ENCODE measurements around the gene TACC2. TPM values are rescaled to one million over a fixed set of nuclear protein-coding genes. Genes with fewer than 3 reads are reported as not detected.
A peak's percentile ranks its signal among the peaks of the same experiment; 100 is the strongest.

The TACC2 gene
- total RNA-seq, 1 donor from 2014 or later, result 71.2 TPM

DNA sequence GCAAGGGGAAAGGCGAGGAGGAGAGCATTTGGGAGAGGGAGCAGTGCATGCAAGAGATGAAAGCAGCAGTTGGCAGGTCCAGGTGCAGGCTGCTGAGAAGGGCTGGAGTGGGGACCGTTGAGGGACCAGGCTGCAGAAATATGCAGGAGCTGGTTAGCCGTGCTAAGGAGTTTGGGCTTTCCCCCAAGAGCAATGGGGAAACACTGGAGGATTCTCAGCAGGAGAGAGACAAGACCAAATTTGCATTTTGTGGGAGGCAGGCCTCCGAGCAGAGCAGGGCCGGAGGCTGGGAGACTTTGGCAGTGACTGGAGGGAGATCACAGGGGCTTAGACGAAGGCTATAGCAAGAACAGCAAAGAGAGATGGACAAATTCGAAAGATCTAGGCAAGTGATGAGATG lies 293.9 kb downstream of the TACC2 start:
- peaks cover 12% of the 10 kb centered on the region for H3K4me1 Mint-ChIP-seq (ENCODE audit: unreplicated experiment)

DNA sequence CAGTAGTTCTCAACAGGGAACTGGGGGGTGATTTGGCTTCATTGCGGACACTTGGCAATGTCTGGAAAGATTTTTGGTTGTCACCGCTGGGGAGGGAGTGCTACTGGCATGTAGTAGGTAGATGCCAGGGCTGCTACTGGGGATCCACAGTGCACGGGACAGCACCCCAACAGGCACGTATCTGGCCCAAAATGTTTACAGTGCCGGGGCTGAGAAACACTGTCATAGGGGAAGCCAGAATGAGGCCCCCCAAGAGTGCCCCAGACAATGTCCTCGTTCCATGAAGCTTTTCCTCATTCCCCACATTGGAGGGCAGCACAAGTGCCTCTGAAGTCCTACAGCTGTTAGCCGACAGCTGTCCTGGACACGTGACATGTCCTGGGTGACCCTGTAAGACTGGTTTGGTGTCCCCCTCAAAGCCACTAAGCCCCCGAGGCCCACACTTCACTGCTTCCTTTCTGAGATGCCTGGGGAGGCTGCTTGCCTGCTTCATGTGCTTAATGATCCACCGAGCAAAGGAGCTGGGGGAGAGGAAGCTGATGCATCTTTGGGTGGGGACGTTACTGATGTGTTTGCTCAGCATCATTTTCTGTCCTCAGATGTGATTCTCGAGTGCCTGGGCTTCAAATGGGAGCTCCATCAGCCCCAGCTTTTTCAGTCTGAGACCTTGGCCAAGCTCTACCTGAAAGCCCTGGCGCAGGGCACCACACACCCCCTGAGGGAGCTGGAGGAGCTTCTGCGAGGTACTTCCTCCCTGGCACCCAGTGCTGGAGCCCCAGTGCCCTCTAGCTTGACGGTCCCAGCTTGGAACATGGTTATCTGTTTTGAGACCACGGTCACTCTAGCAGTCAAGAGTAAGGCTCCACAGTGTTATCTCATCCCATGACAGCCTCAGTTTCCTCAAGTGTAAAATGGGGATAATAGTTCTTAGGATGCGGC lies 296.8 kb downstream of the TACC2 start:
- Mint-ChIP-seq H3K27ac (no peak overlapping the region), H3K36me3 (no peaks in the 10 kb centered on the region), H3K4me1 (ENCODE audit: unreplicated experiment) (peaks cover 10% of the 10 kb centered on the region), H3K4me3 (no peak overlapping the region), H3K27me3 (peaks cover 3% of the 10 kb centered on the region), H3K9me3 (no peaks in the 10 kb centered on the region)
- no peak for DNase-seq (ENCODE audit: extremely low spot score, unreplicated experiment)
- TF ChIP-seq, protein P1, sequence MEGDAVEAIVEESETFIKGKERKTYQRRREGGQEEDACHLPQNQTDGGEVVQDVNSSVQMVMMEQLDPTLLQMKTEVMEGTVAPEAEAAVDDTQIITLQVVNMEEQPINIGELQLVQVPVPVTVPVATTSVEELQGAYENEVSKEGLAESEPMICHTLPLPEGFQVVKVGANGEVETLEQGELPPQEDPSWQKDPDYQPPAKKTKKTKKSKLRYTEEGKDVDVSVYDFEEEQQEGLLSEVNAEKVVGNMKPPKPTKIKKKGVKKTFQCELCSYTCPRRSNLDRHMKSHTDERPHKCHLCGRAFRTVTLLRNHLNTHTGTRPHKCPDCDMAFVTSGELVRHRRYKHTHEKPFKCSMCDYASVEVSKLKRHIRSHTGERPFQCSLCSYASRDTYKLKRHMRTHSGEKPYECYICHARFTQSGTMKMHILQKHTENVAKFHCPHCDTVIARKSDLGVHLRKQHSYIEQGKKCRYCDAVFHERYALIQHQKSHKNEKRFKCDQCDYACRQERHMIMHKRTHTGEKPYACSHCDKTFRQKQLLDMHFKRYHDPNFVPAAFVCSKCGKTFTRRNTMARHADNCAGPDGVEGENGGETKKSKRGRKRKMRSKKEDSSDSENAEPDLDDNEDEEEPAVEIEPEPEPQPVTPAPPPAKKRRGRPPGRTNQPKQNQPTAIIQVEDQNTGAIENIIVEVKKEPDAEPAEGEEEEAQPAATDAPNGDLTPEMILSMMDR (conservative IDR thresholded peaks at IDR 0.05), result no peak

More for the DNA sequence above, 293.9 kb downstream of the TACC2 start:
- TF ChIP-seq, protein P1 (conservative IDR thresholded peaks at IDR 0.05), result no peak
- H3K9me3 Mint-ChIP-seq, result no peaks in the 10 kb centered on the region
- no peak overlapping the region for H3K27ac Mint-ChIP-seq
- DNase-seq (ENCODE audit: extremely low spot score, unreplicated experiment), result no peak
- H3K36me3 Mint-ChIP-seq, result no peaks in the 10 kb centered on the region
- H3K4me3 Mint-ChIP-seq, result no peak overlapping the region
- H3K27me3 Mint-ChIP-seq, result peaks cover 3% of the 10 kb centered on the region

DNA sequence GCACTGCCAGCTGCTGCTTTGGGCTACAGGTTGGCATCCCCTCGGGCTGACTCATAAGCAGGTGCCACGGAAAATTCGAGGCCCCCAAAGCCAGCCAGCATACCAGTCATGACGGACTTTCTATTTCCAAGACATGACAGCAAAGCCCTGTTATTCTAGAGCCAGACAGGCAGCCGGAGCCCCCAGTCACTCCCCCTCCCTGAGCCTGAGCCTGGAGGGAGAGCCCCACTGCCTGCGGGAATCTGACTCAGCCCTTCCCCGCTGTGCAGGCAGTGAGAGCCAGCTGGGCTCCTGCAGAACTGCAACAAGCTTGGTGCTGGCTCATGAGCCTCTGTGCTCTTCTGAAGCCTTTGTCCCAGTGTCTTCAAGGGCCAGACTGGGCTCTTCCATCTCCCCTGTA lies 297.9 kb downstream of the TACC2 start:
- Mint-ChIP-seq H3K4me3 (no peak overlapping the region), H3K4me1 (ENCODE audit: unreplicated experiment) (peaks cover 10% of the 10 kb centered on the region), H3K36me3 (no peaks in the 10 kb centered on the region), H3K27ac (no peak overlapping the region), H3K9me3 (no peaks in the 10 kb centered on the region), H3K27me3 (peaks cover under 1% of the 10 kb centered on the region)
- TF ChIP-seq, protein P1 (conservative IDR thresholded peaks at IDR 0.05), result no peak
- DNase-seq (ENCODE audit: extremely low spot score, unreplicated experiment), result no peak

DNA sequence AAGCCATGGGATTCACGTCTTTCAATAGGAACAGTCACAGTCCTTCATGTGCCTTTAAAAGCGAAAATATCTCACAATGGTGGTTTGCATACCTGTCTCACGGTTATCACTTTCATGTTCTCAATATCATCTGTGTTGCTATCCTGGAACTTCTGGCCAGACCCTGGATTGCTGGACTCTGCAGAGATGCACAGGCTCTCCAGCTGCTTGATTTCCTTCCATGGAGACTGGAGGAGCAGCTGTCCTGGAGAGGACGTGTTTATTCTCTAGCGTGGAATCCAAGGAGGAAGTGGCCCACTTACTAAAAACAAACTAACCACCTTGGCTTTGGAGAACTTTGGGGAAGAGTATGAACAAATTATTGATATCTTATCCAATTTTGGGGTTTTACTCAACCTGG lies 298.6 kb downstream of the TACC2 start:
- Mint-ChIP-seq H3K36me3 (no peaks in the 10 kb centered on the region), H3K4me1 (ENCODE audit: unreplicated experiment) (peaks cover 10% of the 10 kb centered on the region), H3K4me3 (no peak overlapping the region)

DNA sequence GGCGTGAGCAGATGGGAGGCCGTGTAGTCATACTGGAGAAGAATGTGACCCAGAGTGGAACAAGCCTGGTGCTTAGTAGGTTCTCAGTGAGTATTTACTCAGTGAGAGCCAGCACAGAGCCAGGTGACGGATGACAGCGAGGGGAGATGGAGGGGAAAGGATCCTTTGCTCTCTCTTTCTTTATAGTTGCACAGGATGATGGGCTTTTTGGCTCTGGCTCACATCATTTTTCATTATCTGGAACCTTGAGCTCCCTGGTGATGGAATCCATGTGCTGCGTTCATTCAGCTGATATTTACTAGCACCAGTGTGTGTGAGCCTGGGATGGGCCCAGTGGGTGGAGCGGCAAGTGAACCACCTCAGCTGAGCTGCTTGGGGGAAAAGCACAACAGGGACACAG lies 299.3 kb downstream of the TACC2 start:
- peaks cover 10% of the 10 kb centered on the region for H3K4me1 Mint-ChIP-seq (ENCODE audit: unreplicated experiment)
- H3K4me3 Mint-ChIP-seq, result no peak overlapping the region
- H3K36me3 Mint-ChIP-seq, result no peaks in the 10 kb centered on the region
- no peak for DNase-seq (ENCODE audit: extremely low spot score, unreplicated experiment)
- TF ChIP-seq, protein P1 (conservative IDR thresholded peaks at IDR 0.05), result no peak
- H3K27ac Mint-ChIP-seq, result peak overlapping the region; percentile 55
- no peaks in the 10 kb centered on the region for H3K27me3 Mint-ChIP-seq
- no peaks in the 10 kb centered on the region for H3K9me3 Mint-ChIP-seq

More for the DNA sequence above, 298.6 kb downstream of the TACC2 start:
- H3K27me3 Mint-ChIP-seq, result no peaks in the 10 kb centered on the region
- H3K9me3 Mint-ChIP-seq, result no peaks in the 10 kb centered on the region
- TF ChIP-seq, protein P1 (conservative IDR thresholded peaks at IDR 0.05), result no peak
- no peak for DNase-seq (ENCODE audit: extremely low spot score, unreplicated experiment)
- no peak overlapping the region for H3K27ac Mint-ChIP-seq
